Amniotic stem cell (primary cell): ENCODE results near the gene GRIK4.

ENCODE experiments used
- DNase-seq: peaks from one replicate; lab custom pipeline; 2025; lab: John Stamatoyannopoulos, UW

The GRIK4 gene

DNA sequence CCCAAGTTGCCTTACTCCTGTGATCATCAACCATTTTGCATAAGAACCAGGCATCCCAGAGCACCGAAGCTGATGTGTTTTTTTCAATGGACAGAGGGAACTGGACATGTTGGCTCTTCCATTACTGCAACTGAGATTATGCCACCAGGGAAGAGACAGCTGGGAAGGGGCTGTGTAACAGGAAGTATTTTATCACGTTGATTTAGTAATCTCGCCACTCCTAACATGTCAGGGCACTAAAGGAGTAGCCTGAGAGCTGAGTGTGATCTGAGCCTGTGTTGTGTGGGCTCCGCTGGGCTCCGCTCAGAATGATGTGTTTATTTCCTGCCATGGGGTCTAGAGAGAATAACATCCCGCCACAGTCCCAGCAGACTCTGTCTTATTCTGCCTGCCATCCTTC lies 165.4 kb downstream of the GRIK4 start:
- DNase-seq: no peak

- DNase-seq: no peak
Observed at GRCh38 chr11:120680322-120680721, 168.8 kb downstream of the GRIK4 start.

DNA sequence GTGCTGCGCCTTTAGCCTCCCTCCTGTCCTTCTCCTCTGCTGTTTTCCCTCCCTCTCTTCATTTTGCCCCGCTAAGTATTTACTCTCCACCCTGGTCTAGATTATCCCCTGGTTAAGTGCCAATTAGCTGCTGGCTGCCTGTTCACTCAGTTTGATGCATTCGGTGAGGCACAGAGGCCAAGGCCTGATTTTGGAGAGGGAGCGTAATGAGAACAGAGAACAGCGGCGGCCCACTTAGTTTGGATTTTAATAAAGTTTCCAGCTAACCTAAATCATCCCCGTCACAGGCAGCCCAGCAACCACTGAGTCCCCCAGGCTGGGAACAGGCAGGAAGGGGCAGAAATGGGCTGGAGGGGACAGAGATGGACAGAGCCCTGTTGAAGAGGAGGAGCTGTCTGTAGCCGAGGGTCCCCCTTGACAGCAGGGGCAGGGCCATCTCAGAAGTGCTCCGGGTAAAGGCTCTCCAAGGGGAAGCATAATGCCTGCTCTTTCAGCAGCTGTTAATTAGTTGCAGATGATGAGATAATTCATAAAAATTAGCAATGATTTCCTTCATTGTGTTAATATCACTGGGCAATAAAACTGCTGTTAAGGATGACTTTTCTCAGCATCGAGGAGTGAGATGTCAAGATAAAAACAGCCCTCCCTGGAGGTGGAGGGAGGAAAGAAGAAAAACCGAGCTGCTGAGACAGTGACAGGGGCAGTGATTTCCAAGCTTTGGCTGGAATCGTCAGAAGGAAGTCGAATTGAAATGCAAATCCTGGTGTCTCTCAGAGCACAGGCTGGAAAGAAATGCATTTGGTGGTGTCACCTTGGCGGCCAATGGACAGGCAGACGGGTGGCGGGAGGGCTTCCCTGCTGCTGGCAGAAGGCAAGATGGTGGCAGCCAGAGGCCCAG lies 170.1 kb downstream of the GRIK4 start:
- no peak for DNase-seq

- DNase-seq: no peak
Observed at GRCh38 chr11:120682332-120682649, 170.7 kb downstream of the GRIK4 start.

GRCh38 chr11:120682866-120683265 lies 171.3 kb downstream of the GRIK4 start:
- no peak for DNase-seq

GRCh38 chr11:120686516-120686915 lies 175.0 kb downstream of the GRIK4 start:
- no peak for DNase-seq

DNA sequence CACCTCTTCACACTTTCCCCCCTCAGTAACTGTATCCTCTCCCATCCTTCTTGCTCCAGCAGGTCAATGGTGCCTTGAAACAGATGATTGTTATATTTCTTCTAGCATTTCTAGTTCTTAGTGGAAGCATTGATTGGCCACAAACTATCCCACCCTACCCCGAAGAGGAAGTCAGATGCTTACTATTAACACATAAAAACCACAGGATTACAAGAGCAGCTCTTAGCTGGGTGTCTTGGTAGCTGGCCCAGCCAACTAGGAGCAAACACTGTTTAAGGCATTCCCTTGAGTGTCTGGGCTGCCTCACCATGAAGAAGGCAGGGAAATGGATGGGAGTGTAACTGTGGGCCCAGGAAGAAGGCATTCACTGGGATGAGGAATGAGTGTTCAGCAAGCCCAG lies 176.6 kb downstream of the GRIK4 start:
- DNase-seq: no peak

DNA sequence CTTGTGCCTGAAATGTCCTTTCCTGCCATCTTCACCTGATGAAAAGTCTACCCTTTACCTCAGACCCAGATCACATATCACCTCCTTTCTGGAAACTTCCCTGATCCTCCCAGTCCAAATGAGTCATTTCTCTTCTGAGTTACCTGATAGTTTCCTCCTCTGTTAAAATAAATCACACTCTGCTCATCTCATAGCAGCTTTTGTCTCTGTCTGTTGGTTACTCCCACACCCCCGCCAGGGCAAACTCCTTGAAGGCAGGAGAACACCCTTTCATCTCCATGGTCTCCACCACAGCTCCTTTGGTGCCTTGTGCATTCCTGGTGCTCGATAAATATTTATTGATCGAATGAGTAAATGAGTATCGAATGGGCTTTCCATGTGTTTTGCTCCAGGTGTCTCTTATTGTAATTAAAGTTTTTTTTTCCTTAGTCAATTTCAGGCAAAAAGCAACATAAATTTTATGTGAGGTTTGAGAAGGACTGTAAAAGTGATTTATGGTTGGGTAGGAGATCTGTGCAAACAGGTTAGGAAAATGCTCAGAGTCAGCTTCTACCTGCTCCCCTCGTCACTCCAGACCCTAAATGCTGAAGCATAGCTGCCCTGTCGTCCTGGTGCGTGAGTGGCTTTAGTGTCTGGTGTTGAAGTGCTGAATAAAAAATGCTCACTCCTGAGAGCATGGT lies 178.2 kb downstream of the GRIK4 start:
- no peak for DNase-seq

DNA sequence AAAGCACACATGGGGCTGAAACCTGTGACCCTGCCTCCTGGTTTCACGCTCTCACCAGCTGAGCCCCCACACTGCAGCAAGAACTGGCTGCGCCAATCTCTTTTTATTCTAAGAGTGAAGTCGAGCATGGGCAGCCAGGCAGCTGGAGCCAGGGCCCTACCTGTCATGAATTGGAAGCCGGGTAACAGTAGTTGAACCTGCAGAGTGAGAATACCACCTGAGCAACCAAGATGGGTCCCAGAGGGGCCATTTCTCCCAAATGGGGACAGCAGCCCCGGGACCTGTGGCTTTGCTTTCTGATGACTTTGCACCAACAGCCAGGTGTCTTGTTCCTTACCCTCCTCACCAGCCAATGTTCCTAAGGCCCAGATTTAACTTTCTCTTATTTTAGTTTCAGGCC lies 178.9 kb downstream of the GRIK4 start:
- DNase-seq: no peak

DNA sequence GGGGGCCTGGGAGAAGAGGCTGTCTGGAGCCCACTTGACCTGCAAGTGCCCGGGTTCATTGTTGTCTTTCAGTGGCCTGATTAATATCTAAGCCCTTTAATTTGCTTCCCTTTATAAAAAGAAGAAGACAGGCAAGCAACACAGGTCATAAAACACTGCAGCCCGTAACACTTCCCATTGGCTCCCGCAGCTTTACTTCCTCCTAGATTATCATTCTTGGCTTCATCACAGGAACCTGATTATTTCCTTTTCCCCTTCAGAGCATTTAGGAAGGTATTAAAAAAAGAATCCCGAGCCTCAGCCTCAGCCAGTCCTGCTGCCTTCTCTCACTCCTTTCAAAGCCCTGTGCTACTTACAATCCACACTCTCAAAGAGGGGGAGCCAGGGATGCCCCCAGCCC lies 183.2 kb downstream of the GRIK4 start:
- no peak for DNase-seq

GRCh38 chr11:120695426-120695825 lies 183.9 kb downstream of the GRIK4 start:
- no peak for DNase-seq

GRCh38 chr11:120695939-120696338 lies 184.4 kb downstream of the GRIK4 start:
- no peak for DNase-seq

DNA sequence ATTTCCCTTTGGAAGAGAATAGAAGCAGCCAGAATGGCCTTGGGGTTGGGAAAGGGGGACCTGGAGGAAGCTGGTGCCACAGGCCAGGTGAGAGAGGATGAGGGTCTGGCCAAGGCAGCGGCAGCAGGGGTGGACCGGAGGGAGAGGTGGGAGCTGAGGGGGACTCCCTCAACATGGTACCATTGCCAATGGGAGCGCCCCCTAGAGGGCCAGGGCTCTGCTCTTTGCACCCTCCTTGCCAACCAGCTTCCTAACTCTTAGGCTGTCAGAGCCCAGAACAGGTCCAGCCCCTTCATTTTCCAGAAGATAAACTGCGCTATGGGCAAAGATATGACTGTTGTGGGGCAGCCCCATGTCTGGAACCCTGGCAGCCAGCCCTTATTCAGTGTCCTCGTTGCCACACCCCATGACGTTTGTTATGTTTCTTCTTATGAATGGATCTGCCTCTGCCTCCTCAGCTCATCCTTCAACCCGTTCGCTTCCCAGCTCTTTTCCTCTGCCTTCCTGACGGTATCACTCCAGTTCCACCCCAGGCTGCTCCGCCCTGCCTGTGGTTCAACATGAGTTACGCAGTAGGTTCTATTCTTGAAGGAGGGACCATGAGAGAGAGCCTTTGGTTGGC lies 185.2 kb downstream of the GRIK4 start:
- no peak for DNase-seq

GRCh38 chr11:120698918-120699317 lies 187.4 kb downstream of the GRIK4 start:
- no peak for DNase-seq

DNA sequence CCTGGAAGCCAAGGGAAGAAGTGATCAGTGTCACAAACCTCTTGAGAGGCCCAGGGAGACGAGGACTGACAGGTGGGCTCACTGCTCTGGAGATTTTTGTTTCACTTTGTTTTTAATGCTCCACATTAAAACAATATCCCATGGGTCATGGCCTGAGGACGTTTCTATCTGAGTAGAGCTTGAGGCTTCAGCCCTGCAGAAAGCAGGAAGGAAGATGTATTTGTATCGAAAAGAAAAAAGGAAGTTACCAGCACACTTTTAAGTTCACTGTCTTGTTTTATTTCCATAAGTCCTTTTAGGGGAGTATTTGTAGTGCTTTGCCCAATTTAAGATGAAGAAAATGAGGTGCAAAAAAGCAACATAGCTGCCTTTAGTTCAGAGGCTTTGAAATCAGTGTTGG lies 191.1 kb downstream of the GRIK4 start:
- DNase-seq: no peak

DNA sequence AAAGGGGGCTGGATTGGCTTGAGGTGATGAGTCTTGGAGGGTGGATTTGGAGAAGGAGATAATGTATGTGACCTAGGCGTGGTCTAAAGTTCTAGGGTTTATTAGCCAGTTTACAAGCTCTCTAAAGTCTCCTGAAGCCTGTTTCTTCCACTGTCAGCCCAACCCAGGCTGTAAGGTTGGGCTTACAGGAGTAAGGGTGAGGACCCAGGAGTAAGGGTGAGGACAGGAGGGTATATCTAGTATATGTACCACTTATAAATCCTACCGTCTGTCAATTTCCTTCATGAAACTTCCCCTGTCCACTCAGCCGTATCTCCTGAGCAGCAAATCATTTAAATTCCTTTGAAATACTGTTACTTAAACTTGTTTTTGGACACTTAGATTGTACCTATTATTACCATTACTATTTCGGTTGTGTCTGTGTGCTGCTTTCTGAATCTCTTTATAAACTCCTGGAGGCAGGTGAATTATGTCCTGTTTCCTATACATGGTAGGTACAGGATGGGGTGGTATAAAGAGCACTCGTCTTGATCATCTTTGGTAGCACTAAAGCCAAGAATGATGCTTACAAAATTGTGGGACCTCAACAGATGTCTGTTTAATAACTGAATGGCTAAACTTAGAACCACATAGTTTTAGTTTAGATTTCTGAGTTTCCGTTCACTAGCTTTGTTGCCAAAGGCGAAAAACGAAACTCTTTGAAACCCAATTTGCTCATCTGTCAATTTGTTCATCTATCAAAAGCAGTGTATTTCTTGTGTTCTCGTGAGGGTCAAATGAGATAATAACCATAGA lies 192.0 kb downstream of the GRIK4 start:
- no peak for DNase-seq

DNA sequence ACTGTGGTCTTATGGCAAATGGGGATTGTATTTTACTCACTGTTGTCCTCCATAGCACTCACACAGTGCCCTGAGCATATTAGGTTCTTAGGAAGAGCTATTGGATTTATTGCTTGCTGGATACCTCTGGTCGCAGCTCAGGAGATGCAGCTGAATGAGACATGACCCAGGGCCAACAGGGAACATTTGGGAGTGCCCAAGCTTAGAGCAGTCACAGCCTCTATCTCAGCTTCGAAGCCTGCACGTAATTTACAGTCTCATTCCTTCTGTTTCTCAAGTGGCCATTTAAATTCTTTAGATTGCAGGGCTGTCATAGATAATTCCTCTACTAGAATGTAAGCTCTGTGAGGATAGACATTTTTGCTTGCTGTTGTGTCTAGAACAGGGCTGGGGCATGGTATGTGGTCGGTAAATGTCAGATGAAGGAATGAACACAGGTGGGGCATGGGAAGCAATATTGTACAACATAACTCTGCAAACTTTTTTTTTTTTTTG lies 192.8 kb downstream of the GRIK4 start:
- no peak for DNase-seq

DNA sequence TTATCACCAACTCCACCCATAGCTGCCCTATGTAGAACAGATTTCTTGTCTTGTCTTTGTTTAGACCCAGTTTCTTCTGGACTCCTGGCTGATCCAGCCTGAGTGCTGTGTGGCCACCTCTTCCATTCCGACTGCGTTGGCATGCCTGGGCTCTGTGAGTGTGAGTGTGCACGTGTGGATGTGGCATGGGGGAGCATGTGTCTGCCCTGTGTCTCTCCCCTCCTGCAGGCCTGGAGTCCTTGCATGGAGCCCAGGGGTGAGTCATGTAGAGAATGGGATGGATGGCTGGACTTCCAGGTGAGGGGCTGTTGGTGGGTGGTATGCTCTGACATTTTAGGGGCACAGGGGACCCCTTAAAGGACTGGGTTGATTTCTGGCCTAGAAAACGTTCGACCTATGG lies 194.7 kb downstream of the GRIK4 start:
- DNase-seq: no peak

DNA sequence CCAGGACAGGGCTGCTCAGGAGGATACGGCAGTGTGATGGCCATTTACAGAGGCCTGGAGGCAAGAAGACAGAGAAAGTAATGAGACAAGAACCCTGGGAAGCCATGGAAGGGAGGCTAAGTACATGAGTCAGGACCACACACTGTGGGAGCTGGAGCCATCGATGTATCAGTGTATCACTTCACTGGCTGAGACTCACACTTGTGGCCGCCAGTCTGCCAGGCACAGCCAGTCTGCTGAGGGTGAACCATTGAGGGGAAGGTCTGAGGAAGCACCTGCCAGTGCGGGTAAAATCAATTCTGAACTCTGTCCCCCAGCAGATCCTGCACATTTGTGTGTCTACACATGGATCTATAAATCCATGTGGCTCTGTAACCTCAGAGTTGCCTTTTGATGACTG lies 195.6 kb downstream of the GRIK4 start:
- DNase-seq: no peak

- DNase-seq: no peak
Observed at GRCh38 chr11:120707663-120708062, 196.1 kb downstream of the GRIK4 start.

GRCh38 chr11:120708511-120709183 lies 197.1 kb downstream of the GRIK4 start:
- no peak for DNase-seq

GRCh38 chr11:120709808-120710207 lies 198.3 kb downstream of the GRIK4 start:
- DNase-seq: no peak
